ENCODE results near the gene CDK15. TPM values are rescaled to one million over a fixed set of nuclear protein-coding genes. Genes with fewer than 3 reads are reported as not detected.

Gene CDK15
- total and polyA plus RNA-seq, 9 of the 15 experiments (the other 6 are each of a cell fraction or from before 2014, with no cell fraction given) = not detected

GRCh38 chr2:201780674-201781493 lies 25.5 kb upstream of the CDK15 start, which contains the start of gene ALS2 (continued):
- TF ChIP-seq CBX8 (IDR thresholded peaks at IDR 0.05; ENCODE audit: borderline replicate concordance, extremely low read depth, low read depth, low read length, poor library complexity, severe bottlenecking) = no peak
- no peak for TF ChIP-seq MYBL2 (IDR thresholded peaks at IDR 0.05; ENCODE audit: low read depth)
- TF ChIP-seq MYBL2 (CRISPR knock-in tag; IDR thresholded peaks at IDR 0.05; ENCODE audit: borderline replicate concordance) = no peak
- TF ChIP-seq SIN3A (IDR thresholded peaks at IDR 0.05; ENCODE audit: borderline replicate concordance in 2 of 2, control insufficient read depth in 1 of 2, low read depth in 2 of 2, low read length in 2 of 2) = peak; percentile 62 to 63; a peak in 2 of 4 replicates
- peak; percentile 57; the same call in 1 of the 2 replicates for TF ChIP-seq MBD2 (IDR thresholded peaks at IDR 0.05; ENCODE audit: borderline replicate concordance, low read depth)
- TF ChIP-seq TFAM (CRISPR knock-in tag; conservative IDR thresholded peaks at IDR 0.05) = no peak
- peak; percentile 34 for TF ChIP-seq FOSL1 (tag; conservative IDR thresholded peaks at IDR 0.05)
- TF ChIP-seq RBM34 (IDR thresholded peaks at IDR 0.05; ENCODE audit: borderline replicate concordance, insufficient read depth, low read length) = no peak
- 0 out of 2 replicates have a peak, but pooled peaks have one; percentile 48 for TF ChIP-seq ZNF175 (CRISPR knock-in tag; IDR thresholded peaks at IDR 0.05; ENCODE audit: low read depth)
- peak in 1 of 2 experiments; percentile 59; a peak in 2 of 4 replicates for TF ChIP-seq MNT (conservative IDR thresholded peaks at IDR 0.05)
- TF ChIP-seq JUNB (CRISPR knock-in tag; conservative IDR thresholded peaks at IDR 0.05) = peak; percentile 86
- TF ChIP-seq ZNF408 (CRISPR knock-in tag; IDR thresholded peaks at IDR 0.05; ENCODE audit: low read depth) = no peak
- no peak for TF ChIP-seq ARID1B (IDR thresholded peaks at IDR 0.05)
- TF ChIP-seq MAZ (CRISPR knock-in tag; conservative IDR thresholded peaks at IDR 0.05 in 1 of 2, IDR thresholded peaks at IDR 0.05 in 1 of 2) = 0 out of 4 replicates have a peak, but pooled peaks of 1 of the 2 experiments have one; percentile 32
- peak; percentile 89 for TF ChIP-seq ZNF316 (IDR thresholded peaks at IDR 0.05)
- peak; percentile 95 for TF ChIP-seq RFX1 (IDR thresholded peaks at IDR 0.05)
- TF ChIP-seq PML (IDR thresholded peaks at IDR 0.05; ENCODE audit: low read length) = peak; percentile 48; the same call in 1 of the 2 replicates
- TF ChIP-seq ATF1 (CRISPR knock-in tag; IDR thresholded peaks at IDR 0.05) = no peak
- peak; percentile 98 for TF ChIP-seq ATF1 (tag; IDR thresholded peaks at IDR 0.05)
- TF ChIP-seq PHF20 (IDR thresholded peaks at IDR 0.05; ENCODE audit: partially characterized antibody) = peak; percentile 84
- peak; percentile 87 for TF ChIP-seq POLR2G (IDR thresholded peaks at IDR 0.05; ENCODE audit: low read depth, low read length)
- peak; percentile 97 for TF ChIP-seq MTA1 (IDR thresholded peaks at IDR 0.05; ENCODE audit: borderline replicate concordance)
- no peak for TF ChIP-seq ILF3 (IDR thresholded peaks at IDR 0.05; ENCODE audit: borderline replicate concordance)
- TF ChIP-seq STAT5B (CRISPR knock-in tag; IDR thresholded peaks at IDR 0.05) = no peak
- no peak for TF ChIP-seq GABPB2 (CRISPR knock-in tag; conservative IDR thresholded peaks at IDR 0.05)
- TF ChIP-seq EZH2 (IDR thresholded peaks at IDR 0.05; ENCODE audit: borderline replicate concordance, low read depth, low read length) = no peak
- TF ChIP-seq FOXJ2 (tag; IDR thresholded peaks at IDR 0.05) = no peak
- no peak for TF ChIP-seq NCOA1 (IDR thresholded peaks at IDR 0.05; ENCODE audit: low read depth)
- TF ChIP-seq NCOA4 (IDR thresholded peaks at IDR 0.05; ENCODE audit: partially characterized antibody) = no peak

All from K562 (cell line).